Measurements from ENCODE around the gene ETFRF1. TPM values are rescaled to one million over a fixed set of nuclear protein-coding genes. Genes with fewer than 3 reads are reported as not detected.

ETFRF1 gene
- total RNA-seq, 1 experiment from 2014 or later, result 8.4 TPM

DNA sequence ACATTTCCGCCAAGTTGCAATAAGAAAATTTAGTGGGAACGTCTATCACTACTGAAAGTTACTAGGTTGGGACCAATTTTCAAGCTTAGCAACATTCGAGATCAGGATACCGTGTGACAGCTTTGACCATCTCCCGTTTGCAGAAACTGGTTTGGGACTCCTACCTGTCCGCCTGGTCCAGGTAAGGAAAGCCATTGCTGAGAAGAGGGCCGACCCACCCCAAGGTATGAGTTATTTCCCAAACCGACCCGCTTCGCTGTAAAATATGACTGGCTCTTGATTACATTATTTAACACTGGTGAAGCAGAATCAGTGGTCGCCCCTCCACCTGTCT is 348 bp upstream of the ETFRF1 start:
- Histone ChIP-seq H3K9me2 (ENCODE audit: insufficient read depth) (no peaks in the 10 kb centered on the region), H3K9ac (ENCODE audit: low read length) (peak overlapping the region; percentile 71), H3K79me2 (ENCODE audit: insufficient read depth, low read length) (no peaks in the 10 kb centered on the region), H3K27me3 (ENCODE audit: insufficient read depth, low read length) (no peaks in the 10 kb centered on the region), H3K4me3 (replicated peaks in 1 of 2; ENCODE audit: low read depth in 1 of 2, low read length in 2 of 2) (peak overlapping the region; percentile 63 to 78), H3K9me3 (ENCODE audit: control insufficient read depth in 1 of 2, insufficient read depth in 1 of 2, low read depth in 1 of 2, low read length in 2 of 2) (no peaks in the 10 kb centered on the region), H2AFZ (ENCODE audit: low read depth, low read length, poor library complexity, severe bottlenecking) (no peak overlapping the region), H3K4me1 (ENCODE audit: control insufficient read depth in 1 of 2, insufficient read depth in 2 of 2, low read length in 2 of 2) (peaks cover 3 to 17% of the 10 kb centered on the region in 2 experiments), H3K36me3 (ENCODE audit: control insufficient read depth in 1 of 2, insufficient read depth in 2 of 2, low read length in 2 of 2) (no peaks in the 10 kb centered on the region), H3K4me2 (ENCODE audit: low read length) (peak overlapping the region; percentile 93), H3K27ac (ENCODE audit: low read depth, low read length) (no peak overlapping the region), H4K20me1 (ENCODE audit: insufficient read depth) (no peaks in the 10 kb centered on the region)
- intact Hi-C loops (cut with micrococcal nuclease), result no loop called here
- ATAC-seq (peak; percentile 37), DNase-seq (ENCODE audit: low read depth, low spot score) (no peak)
- ChIA-PET RAD21 (ENCODE audit: low non-redundant PET in 1 of 2, low total read pairs in 2 of 2, uncharacterized antibody in 2 of 2, unreplicated experiment in 2 of 2) (no interaction called here), POLR2A (interaction anchor here (0.7 to 1.9 kb wide), 3 partner anchors 9 to 190 kb away, joined by 3 to 8 read pairs (median 5); no protein-coding TSS in a partner anchor), CTCF (interaction anchor here (1.0 to 1.7 kb wide), 3 partner anchors 40 to 1420 kb away, joined by 3 to 5 read pairs (median 3); no protein-coding TSS in a partner anchor)
- BruUV-seq (replicated peaks), result TSS peak; percentile 38
- no peak for TF ChIP-seq CBX3 (IDR thresholded peaks at IDR 0.05; ENCODE audit: low read depth)
- no peak for TF ChIP-seq SIN3A (IDR thresholded peaks at IDR 0.05; ENCODE audit: low read depth)
- no peak for TF ChIP-seq ZFX (IDR thresholded peaks at IDR 0.05)

- POLR2A ChIA-PET, result no interaction called here
- DNase-seq (ENCODE audit: low read depth, low spot score) (no peak), ATAC-seq (no peak)
- CTCF ChIA-PET, result interaction anchor here (1.1 kb wide), 1 partner anchor 190 kb away, joined by 3 read pairs; no protein-coding TSS in a partner anchor
- intact Hi-C loops (cut with micrococcal nuclease), result no loop called here
- Histone ChIP-seq H3K9me3 (ENCODE audit: control insufficient read depth in 1 of 2, insufficient read depth in 1 of 2, low read depth in 1 of 2, low read length in 2 of 2) (no peaks in the 10 kb centered on the region), H3K4me3 (replicated peaks in 1 of 2; ENCODE audit: low read depth in 1 of 2, low read length in 2 of 2) (no peak overlapping the region), H3K4me1 (ENCODE audit: control insufficient read depth in 1 of 2, insufficient read depth in 2 of 2, low read length in 2 of 2) (peaks cover 3 to 14% of the 10 kb centered on the region in 2 experiments; a peak in 2 of 4 replicates), H2AFZ (ENCODE audit: low read depth, low read length, poor library complexity, severe bottlenecking) (no peak overlapping the region), H3K36me3 (ENCODE audit: control insufficient read depth in 1 of 2, insufficient read depth in 2 of 2, low read length in 2 of 2) (no peaks in the 10 kb centered on the region), H4K20me1 (ENCODE audit: insufficient read depth) (no peaks in the 10 kb centered on the region), H3K27ac (ENCODE audit: low read depth, low read length) (no peak overlapping the region), H3K9ac (ENCODE audit: low read length) (no peak overlapping the region), H3K4me2 (ENCODE audit: low read length) (no peak overlapping the region), H3K9me2 (ENCODE audit: insufficient read depth) (no peaks in the 10 kb centered on the region), H3K79me2 (ENCODE audit: insufficient read depth, low read length) (no peaks in the 10 kb centered on the region), H3K27me3 (ENCODE audit: insufficient read depth, low read length) (no peaks in the 10 kb centered on the region)
- RAD21 ChIA-PET (ENCODE audit: low non-redundant PET in 1 of 2, low total read pairs in 2 of 2, uncharacterized antibody in 2 of 2, unreplicated experiment in 2 of 2), result no interaction called here
- no TSS peak for BruUV-seq (replicated peaks)
- TF ChIP-seq FOSL1 (IDR thresholded peaks at IDR 0.05; ENCODE audit: low read depth), result no peak
- TF ChIP-seq, protein P1, sequence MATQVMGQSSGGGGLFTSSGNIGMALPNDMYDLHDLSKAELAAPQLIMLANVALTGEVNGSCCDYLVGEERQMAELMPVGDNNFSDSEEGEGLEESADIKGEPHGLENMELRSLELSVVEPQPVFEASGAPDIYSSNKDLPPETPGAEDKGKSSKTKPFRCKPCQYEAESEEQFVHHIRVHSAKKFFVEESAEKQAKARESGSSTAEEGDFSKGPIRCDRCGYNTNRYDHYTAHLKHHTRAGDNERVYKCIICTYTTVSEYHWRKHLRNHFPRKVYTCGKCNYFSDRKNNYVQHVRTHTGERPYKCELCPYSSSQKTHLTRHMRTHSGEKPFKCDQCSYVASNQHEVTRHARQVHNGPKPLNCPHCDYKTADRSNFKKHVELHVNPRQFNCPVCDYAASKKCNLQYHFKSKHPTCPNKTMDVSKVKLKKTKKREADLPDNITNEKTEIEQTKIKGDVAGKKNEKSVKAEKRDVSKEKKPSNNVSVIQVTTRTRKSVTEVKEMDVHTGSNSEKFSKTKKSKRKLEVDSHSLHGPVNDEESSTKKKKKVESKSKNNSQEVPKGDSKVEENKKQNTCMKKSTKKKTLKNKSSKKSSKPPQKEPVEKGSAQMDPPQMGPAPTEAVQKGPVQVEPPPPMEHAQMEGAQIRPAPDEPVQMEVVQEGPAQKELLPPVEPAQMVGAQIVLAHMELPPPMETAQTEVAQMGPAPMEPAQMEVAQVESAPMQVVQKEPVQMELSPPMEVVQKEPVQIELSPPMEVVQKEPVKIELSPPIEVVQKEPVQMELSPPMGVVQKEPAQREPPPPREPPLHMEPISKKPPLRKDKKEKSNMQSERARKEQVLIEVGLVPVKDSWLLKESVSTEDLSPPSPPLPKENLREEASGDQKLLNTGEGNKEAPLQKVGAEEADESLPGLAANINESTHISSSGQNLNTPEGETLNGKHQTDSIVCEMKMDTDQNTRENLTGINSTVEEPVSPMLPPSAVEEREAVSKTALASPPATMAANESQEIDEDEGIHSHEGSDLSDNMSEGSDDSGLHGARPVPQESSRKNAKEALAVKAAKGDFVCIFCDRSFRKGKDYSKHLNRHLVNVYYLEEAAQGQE (IDR thresholded peaks at IDR 0.05; ENCODE audit: low read depth), result no peak
- TF ChIP-seq SP1 (IDR thresholded peaks at IDR 0.05; ENCODE audit: low read depth), result no peak
- TF ChIP-seq, protein P2, sequence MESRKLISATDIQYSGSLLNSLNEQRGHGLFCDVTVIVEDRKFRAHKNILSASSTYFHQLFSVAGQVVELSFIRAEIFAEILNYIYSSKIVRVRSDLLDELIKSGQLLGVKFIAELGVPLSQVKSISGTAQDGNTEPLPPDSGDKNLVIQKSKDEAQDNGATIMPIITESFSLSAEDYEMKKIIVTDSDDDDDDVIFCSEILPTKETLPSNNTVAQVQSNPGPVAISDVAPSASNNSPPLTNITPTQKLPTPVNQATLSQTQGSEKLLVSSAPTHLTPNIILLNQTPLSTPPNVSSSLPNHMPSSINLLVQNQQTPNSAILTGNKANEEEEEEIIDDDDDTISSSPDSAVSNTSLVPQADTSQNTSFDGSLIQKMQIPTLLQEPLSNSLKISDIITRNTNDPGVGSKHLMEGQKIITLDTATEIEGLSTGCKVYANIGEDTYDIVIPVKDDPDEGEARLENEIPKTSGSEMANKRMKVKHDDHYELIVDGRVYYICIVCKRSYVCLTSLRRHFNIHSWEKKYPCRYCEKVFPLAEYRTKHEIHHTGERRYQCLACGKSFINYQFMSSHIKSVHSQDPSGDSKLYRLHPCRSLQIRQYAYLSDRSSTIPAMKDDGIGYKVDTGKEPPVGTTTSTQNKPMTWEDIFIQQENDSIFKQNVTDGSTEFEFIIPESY (IDR thresholded peaks at IDR 0.05; ENCODE audit: extremely low read depth, insufficient replicate concordance, low read length), result no peak
- TF ChIP-seq RAD21 (IDR thresholded peaks at IDR 0.05; ENCODE audit: low read depth), result no peak
- no peak for TF ChIP-seq YY1 (IDR thresholded peaks at IDR 0.05; ENCODE audit: extremely low read depth, insufficient replicate concordance, low read depth, low read length)
- TF ChIP-seq CBX3 (IDR thresholded peaks at IDR 0.05; ENCODE audit: low read depth), result no peak
- no peak for TF ChIP-seq SRF (IDR thresholded peaks at IDR 0.05; ENCODE audit: low read depth)
- TF ChIP-seq EGR1 (IDR thresholded peaks at IDR 0.05; ENCODE audit: low read depth), result no peak
- TF ChIP-seq ZNF274 (IDR thresholded peaks at IDR 0.05; ENCODE audit: low read depth, low read length), result no peak
- TF ChIP-seq EZH2phosphoT487 (IDR thresholded peaks at IDR 0.05; ENCODE audit: borderline replicate concordance), result no peak
- no peak for TF ChIP-seq CEBPB (IDR thresholded peaks at IDR 0.05; ENCODE audit: low read depth)
- TF ChIP-seq ZFX (IDR thresholded peaks at IDR 0.05), result no peak
Observed at GRCh38 chr12:25197608-25198007, 2.6 kb downstream of the ETFRF1 start.
